K562 (cell line): Measurements from ENCODE around the gene AMOTL1. TPM values are rescaled to one million over a fixed set of nuclear protein-coding genes. Genes with fewer than 3 reads are reported as not detected.

ENCODE experiments used
- ATAC-seq: fragments of 200-7000 bp; cut with Tn5 transposase; 3 replicates; pipeline ENCODE4 v1.9.1; 2020; ENCODE audit warnings: moderate library complexity
- BruUV-seq: library from RNA; stranded (reverse); fragments of 400-500 nt; replicated peaks from 2 replicates; lab custom pipeline; 2021; lab: Mats Ljungman, UMichigan
- CTCF ChIA-PET: fragments of 300-600 bp; formaldehyde crosslinking; extraction: SDS; loops from one replicate; lab custom pipeline; 2021; ENCODE audit warnings: low intra/inter-chr PET ratio; lab: Yijun Ruan, JAX
- POLR2A ChIA-PET: fragments of 300-600, 350-650 bp; sonication (Branson Sonifier 250); formaldehyde crosslinking; extraction: SDS; loops from one replicate; lab custom pipeline; 2021; ENCODE audit warnings: antibody characterized with exemption, inconsistent platforms; lab: Yijun Ruan, JAX
- DNase-seq, 4 experiments: peaks; one replicate each; pipeline versions ENCODE4 v3.0.0 to v3.0.0-alpha.2; 2011 to 2018; ENCODE audit warnings: low spot score in 3 of 4, mixed read lengths in 3 of 4; ENCODE audit errors: extremely low read depth in 1 of 4
- FAIRE-seq: peaks from 2 replicates; lab custom pipeline; 2011; peaks lifted over from hg19 to GRCh38; lab: Jason Lieb, UNC
- H2AFZ ChIP-seq: 2 replicates; pipeline ENCODE4 v1.6.0; 2011; ENCODE audit warnings: low read depth, low read length, control low read depth, inconsistent platforms
- H3K27ac ChIP-seq: fragments of 200-600 bp; 3 replicates; pipeline ENCODE4 v1.8.0; 2011; ENCODE audit warnings: low read depth, mild to moderate bottlenecking, control low read depth, inconsistent platforms, low read length, moderate library complexity, mixed read lengths; ENCODE audit errors: extremely low read depth
- H3K27me3 ChIP-seq, 2 experiments: fragments of 300-600 bp in 1 of 2; 2 replicates in 1 of 2; 3 replicates in 1 of 2; pipeline versions ENCODE4 v1.6.0 to v1.8.0; 2011; ENCODE audit warnings: inconsistent platforms in 2 of 2, low read length in 2 of 2, mild to moderate bottlenecking in 1 of 2, mixed read lengths in 1 of 2, moderate library complexity in 1 of 2; ENCODE audit not compliant: control insufficient read depth in 2 of 2, insufficient read depth in 2 of 2
- H3K36me3 ChIP-seq: fragments of 300-600 bp; 3 replicates; pipeline ENCODE4 v1.8.0; 2011; ENCODE audit warnings: mild to moderate bottlenecking, low read length, inconsistent platforms; ENCODE audit not compliant: control insufficient read depth, insufficient read depth
- H3K4me1 ChIP-seq, 2 experiments: fragments of 200-600 bp in 1 of 2; replicated peaks in 1 of 2; 2 replicates in 1 of 2; 3 replicates in 1 of 2; pipeline versions ENCODE4 v1.5.1 to v1.8.0; 2011; ENCODE audit warnings: inconsistent platforms in 2 of 2, low read length in 2 of 2, mild to moderate bottlenecking in 1 of 2, mixed read lengths in 1 of 2, moderate library complexity in 1 of 2; ENCODE audit not compliant: control insufficient read depth in 2 of 2, insufficient read depth in 2 of 2
- H3K4me2 ChIP-seq: 2 replicates; pipeline ENCODE4 v1.6.1; 2011; ENCODE audit warnings: low read length, control low read depth, inconsistent platforms, mixed read lengths; ENCODE audit not compliant: insufficient read depth
- H3K4me3 ChIP-seq: fragments of 200-600 bp; sonication (generic), shearing (Covaris generic); 2 replicates; pipeline ENCODE4 v1.5.1; 2016; ENCODE audit warnings: control low read depth, inconsistent platforms
- H3K79me2 ChIP-seq: fragments of 200-600 bp; 3 replicates; pipeline ENCODE4 v1.8.0; 2011; ENCODE audit warnings: low read length, inconsistent platforms; ENCODE audit not compliant: control insufficient read depth, insufficient read depth
- H3K9ac ChIP-seq, 2 experiments: 2 replicates each; pipeline versions ENCODE4 v1.6.0 to v1.6.1; 2011; ENCODE audit warnings: low read depth in 2 of 2, low read length in 2 of 2, control low read depth in 1 of 2, inconsistent platforms in 1 of 2, mild to moderate bottlenecking in 1 of 2, mixed read lengths in 1 of 2; ENCODE audit not compliant: insufficient read depth in 1 of 2
- H3K9me1 ChIP-seq: one replicate; pipeline ENCODE4 v1.6.0; 2011; ENCODE audit warnings: inconsistent platforms, mild to moderate bottlenecking, low read length, moderate library complexity; ENCODE audit not compliant: control insufficient read depth, insufficient read depth
- H3K9me3 ChIP-seq: replicated peaks from 2 replicates; pipeline ENCODE4 v1.5.1; 2011; ENCODE audit warnings: low read depth, low read length, inconsistent platforms; ENCODE audit not compliant: control insufficient read depth, insufficient read depth
- H4K20me1 ChIP-seq: replicated peaks from 2 replicates; pipeline ENCODE4 v1.6.1; 2011; ENCODE audit warnings: low read length, inconsistent platforms, mixed read lengths; ENCODE audit not compliant: control insufficient read depth, insufficient read depth
- ELK3 ChIP-seq: fragments of 450-650 bp; formaldehyde crosslinking; IDR thresholded peaks from 2 replicates; pipeline ENCODE4 v1.4.0; 2020; ENCODE audit warnings: mild to moderate bottlenecking
- ESRRB ChIP-seq: fragments of 250-450 bp; sonication (Bioruptor Pico); IDR thresholded peaks from 2 replicates; pipeline ENCODE4 v1.5.0; 2020; ENCODE audit warnings: mild to moderate bottlenecking, moderate library complexity, borderline replicate concordance
- NCOA4 ChIP-seq: fragments of 450-650 bp; IDR thresholded peaks from 2 replicates; pipeline ENCODE4 v1.6.1; 2018; ENCODE audit warnings: mild to moderate bottlenecking; ENCODE audit not compliant: partially characterized antibody
- TEAD4 ChIP-seq, 2 experiments: sonication (generic) in 1 of 2; formaldehyde crosslinking in 1 of 2; IDR thresholded peaks; 2 replicates each; pipeline versions ENCODE4 v1.6.1 to v1.8.0; 2012 to 2022; ENCODE audit warnings: borderline replicate concordance in 1 of 2, inconsistent platforms in 1 of 2, low read length in 1 of 2, mild to moderate bottlenecking in 1 of 2, missing genetic modification reagents in 1 of 2
- ZNF124 ChIP-seq: sonication (generic); formaldehyde crosslinking; IDR thresholded peaks from 2 replicates; pipeline ENCODE4 v1.8.1; 2022; ENCODE audit warnings: missing genetic modification reagents
- WGBS: fragments of 100-300 bp; shearing (Covaris generic); methylation state at CpG from one replicate; pipeline ENCODE4 v1.1.6; 2016; ENCODE audit warnings: low coverage, mixed read lengths; ENCODE audit not compliant: insufficient coverage; ENCODE audit errors: missing lambda C conversion rate; 5-methylcytosine and 5-hydroxymethylcytosine counted together
- in situ Hi-C: fragments of 300-500 bp; cut with MboI; formaldehyde crosslinking; loops from 4 replicates; pipeline ENCODE4 v1.15.0; 2018; ENCODE audit warnings: inconsistent platforms, mixed read lengths
- intact Hi-C: fragments of 100-400 bp; cut with micrococcal nuclease; formaldehyde crosslinking; loops from 2 replicates; pipeline ENCODE4 v1.14.2; 2022
- polyA plus RNA-seq, 8 experiments: library from polyadenylated mRNA; depleted of rRNA in 4 of 8; stranded (reverse) in 5 of 8; unstranded in 3 of 8; fragments of >200 nt; fragmentation: Nextera tagmentation in 2 of 8; fragmentation: Illumina TruSeq in 1 of 8; extraction: Ambion mirVana in 2 of 8; extraction: Trizol in 1 of 8; gene quantifications; 2 replicates each; pipeline versions ENCODE4 v1.2.1 to v1.2.3, GENCODE V29; 2011 to 2014; ENCODE audit warnings: inconsistent platforms in 1 of 8, missing spikeins in 1 of 8
- total RNA-seq, 7 experiments: library from RNA; depleted of rRNA in 6 of 7; stranded (reverse); fragments of >200 nt in 6 of 7; fragmentation: Illumina TruSeq in 2 of 7; extraction: Trizol in 2 of 7; gene quantifications; 2 replicates each; pipeline versions ENCODE4 v1.2.1 to v1.2.3, GENCODE V29; 2011 to 2021; ENCODE audit warnings: low replicate concordance in 1 of 7

AMOTL1 gene
- total and polyA plus RNA-seq, 9 of the 15 experiments (the other 6 are each of a cell fraction or from before 2014, with no cell fraction given) = 4.0 to 35.4 (median 14.0) TPM

- ATAC-seq (no peak), DNase-seq (no peak), FAIRE-seq (no peak)
- CTCF ChIA-PET = no interaction called here
- no peak overlapping the region for H3K9ac ChIP-seq
- no peak overlapping the region for H3K4me2 ChIP-seq
- no peaks in the 10 kb centered on the region for H3K4me1 ChIP-seq
- no peak overlapping the region for H3K4me3 ChIP-seq
- TF ChIP-seq ZNF124 (CRISPR knock-in tag) (no peak), TEAD4 (IDR thresholded peaks at IDR 0.05; ENCODE audit: low read length) (no peak), TEAD4 (CRISPR knock-in tag; IDR thresholded peaks at IDR 0.05; ENCODE audit: borderline replicate concordance) (no peak), ELK3 (no peak), ESRRB (CRISPR knock-in tag) (no peak), NCOA4 (no peak)
- no peak overlapping the region for H3K27ac ChIP-seq
- BruUV-seq = no TSS peak
- intact Hi-C loops (no loop called here), in situ Hi-C loops (no loop called here)
- no peaks in the 10 kb centered on the region for H3K79me2 ChIP-seq
- POLR2A ChIA-PET = interaction anchor here (0.7 to 2.3 kb wide), 3 partner anchors 10 to 194 kb away, joined by 3 to 9 read pairs (median 6); no protein-coding TSS in a partner anchor
- H3K9me3 ChIP-seq = no peaks in the 10 kb centered on the region
- no peaks in the 10 kb centered on the region for H3K27me3 ChIP-seq
- no peak overlapping the region for H2AFZ ChIP-seq
- no peaks in the 10 kb centered on the region for H3K9me1 ChIP-seq
- WGBS = 56% methylated on average over 4 of the region's 4 CpGs
- peaks cover 63% of the 10 kb centered on the region; the same call in 2 of the 3 replicates for H3K36me3 ChIP-seq
- H4K20me1 ChIP-seq = no peaks in the 10 kb centered on the region
These were observed 66.9 kb downstream of the AMOTL1 start for GRCh38 chr11:94834911-94835593.
